Spleen (tissue), 11 donors: ENCODE results near the gene OR5AS1. TPM values are rescaled to one million over a fixed set of nuclear protein-coding genes. Genes with fewer than 3 reads are reported as not detected.

ENCODE experiments used
- DNase-seq: peaks from one replicate; pipeline ENCODE4 v3.0.0-alpha.2; 2020
- H3K27ac ChIP-seq, 8 donors: fragments of 200-600 bp; sonication (generic) in 7 of 8; 1 replicate in 4 of 8; 2 replicates in 4 of 8; pipeline versions ENCODE4 v1.5.0 to v1.8.0; 2016 to 2021; ENCODE audit warnings: inconsistent platforms in 4 of 8, mild to moderate bottlenecking in 4 of 8, moderate library complexity in 1 of 8
- H3K27me3 ChIP-seq, 7 donors: fragments of 200-600 bp; sonication (generic) in 6 of 7; replicated peaks in 1 of 7; 1 replicate in 4 of 7; 2 replicates in 3 of 7; pipeline versions ENCODE4 v1.5.0 to v1.8.0; 2016 to 2021; ENCODE audit warnings: inconsistent platforms in 3 of 7, mild to moderate bottlenecking in 1 of 7
- H3K36me3 ChIP-seq, 6 donors: fragments of 200-600 bp; sonication (generic) in 5 of 6; 1 replicate in 4 of 6; 2 replicates in 2 of 6; pipeline versions ENCODE4 v1.5.0 to v1.8.0; 2016 to 2021; ENCODE audit warnings: inconsistent platforms in 2 of 6
- H3K4me1 ChIP-seq, 6 donors: fragments of 200-600 bp; sonication (generic) in 5 of 6; 1 replicate in 3 of 6; 2 replicates in 3 of 6; pipeline versions ENCODE4 v1.5.0 to v1.8.0; 2016 to 2021; ENCODE audit warnings: inconsistent platforms in 3 of 6
- H3K4me3 ChIP-seq, 8 donors: fragments of 200-600 bp; sonication (generic) in 7 of 8; 1 replicate in 4 of 8; 2 replicates in 4 of 8; pipeline versions ENCODE4 v1.5.0 to v1.8.0; 2016 to 2021; ENCODE audit warnings: inconsistent platforms in 4 of 8, mild to moderate bottlenecking in 4 of 8, moderate library complexity in 2 of 8
- H3K9me3 ChIP-seq, 8 donors: fragments of 200-600 bp; sonication (generic) in 7 of 8; 1 replicate in 4 of 8; 2 replicates in 4 of 8; pipeline versions ENCODE4 v1.5.0 to v1.8.0; 2016 to 2021; ENCODE audit warnings: inconsistent platforms in 4 of 8
- POLR2A ChIP-seq, 3 donors: fragments of 450-650 bp; IDR thresholded peaks; one replicate each; pipeline ENCODE4 v1.5.1; 2017; ENCODE audit warnings: antibody characterized with exemption in 3 of 3, mild to moderate bottlenecking in 1 of 3
- POLR2AphosphoS5 ChIP-seq, 3 donors: sonication (generic); formaldehyde crosslinking; IDR thresholded peaks; one replicate each; pipeline ENCODE4 v1.5.1; 2017; ENCODE audit warnings: antibody characterized with exemption in 3 of 3
- WGBS, 5 donors: extraction: QIAGEN DNeasy Blood & Tissue Kit in 3 of 5; methylation state at CpG; one replicate each; pipeline versions ENCODE4 v1.1.5 to v1.1.7; 2013 to 2018; 5-methylcytosine and 5-hydroxymethylcytosine counted together
- intact Hi-C: fragments of 100-400 bp; cut with DNase I; formaldehyde crosslinking; loops from one replicate; pipeline ENCODE4 v1.15.0; 2023; ENCODE audit warnings: low total_unique reads
- polyA plus RNA-seq, 3 donors: library from polyadenylated mRNA; stranded (reverse); fragments of 200-250 nt; gene quantifications; one replicate each; pipeline ENCODE4 v1.2.1, GENCODE V29; 2013
- total RNA-seq, 7 donors: library from RNA; depleted of rRNA in 3 of 7; stranded (reverse); fragments of >200 nt in 3 of 7; fragmentation: NEBNext Ultra II Directional in 4 of 7; extraction: Animal tissue kit (Norgen Biotek cat#: 25700) in 4 of 7; gene quantifications; one replicate each; pipeline versions ENCODE4 v1.1.0 to v1.2.1, GENCODE V29; 2016 to 2021
- TF ChIP-seq, protein P1 (sequence below), 11 experiments: fragments of 200-600 bp in 7 of 11; fragments of 450-650 bp in 4 of 11; sonication (generic) in 4 of 11; IDR thresholded peaks in 8 of 11; conservative IDR thresholded peaks in 3 of 11; 1 replicate in 7 of 11; 2 replicates in 4 of 11; pipeline versions ENCODE4 v1.4.0 to v1.8.0; 2016 to 2021; ENCODE audit warnings: antibody characterized with exemption in 11 of 11, inconsistent platforms in 4 of 11, mild to moderate bottlenecking in 1 of 11
- donor health status: healthy with polysubstance abuse.
- donor health status: DM: no; HTN: no; CAD: no; lungs with moderate emphysema.
- donor health status: DM: no; HTN: no; CAD: no.
- donor health status: Bipolar disorder and iron deficiency.
- donor health status: healthy.
- donor health status: DM: no; HTN: no; CAD: no.
- donor health status: DM: yes; HTN: yes; CAD: no.

OR5AS1 gene
- total and polyA plus RNA-seq, 10 donors = not detected

DNA sequence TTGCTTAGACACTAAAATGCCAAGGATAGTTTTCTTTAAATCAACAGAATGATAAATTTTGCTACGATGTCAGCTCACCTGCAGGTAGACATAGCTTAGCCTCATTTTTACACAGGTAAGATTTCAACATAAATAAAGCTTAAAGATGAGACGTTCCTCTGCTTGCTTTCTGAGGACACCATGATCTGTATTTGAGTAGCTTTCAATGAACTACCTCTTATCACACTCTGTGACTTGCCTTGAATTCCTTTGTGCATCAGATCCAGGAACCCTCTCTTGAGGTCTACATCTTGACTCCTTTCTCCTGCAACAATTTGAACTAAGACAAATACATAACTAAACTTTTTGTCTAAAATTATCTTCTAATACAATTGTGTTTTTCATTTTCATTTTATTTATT, 39.5 kb downstream of the OR5AS1 start:
- TF ChIP-seq POLR2A (IDR thresholded peaks at IDR 0.05) (no peak), POLR2AphosphoS5 (IDR thresholded peaks at IDR 0.05) (no peak)
- TF ChIP-seq, protein P1, sequence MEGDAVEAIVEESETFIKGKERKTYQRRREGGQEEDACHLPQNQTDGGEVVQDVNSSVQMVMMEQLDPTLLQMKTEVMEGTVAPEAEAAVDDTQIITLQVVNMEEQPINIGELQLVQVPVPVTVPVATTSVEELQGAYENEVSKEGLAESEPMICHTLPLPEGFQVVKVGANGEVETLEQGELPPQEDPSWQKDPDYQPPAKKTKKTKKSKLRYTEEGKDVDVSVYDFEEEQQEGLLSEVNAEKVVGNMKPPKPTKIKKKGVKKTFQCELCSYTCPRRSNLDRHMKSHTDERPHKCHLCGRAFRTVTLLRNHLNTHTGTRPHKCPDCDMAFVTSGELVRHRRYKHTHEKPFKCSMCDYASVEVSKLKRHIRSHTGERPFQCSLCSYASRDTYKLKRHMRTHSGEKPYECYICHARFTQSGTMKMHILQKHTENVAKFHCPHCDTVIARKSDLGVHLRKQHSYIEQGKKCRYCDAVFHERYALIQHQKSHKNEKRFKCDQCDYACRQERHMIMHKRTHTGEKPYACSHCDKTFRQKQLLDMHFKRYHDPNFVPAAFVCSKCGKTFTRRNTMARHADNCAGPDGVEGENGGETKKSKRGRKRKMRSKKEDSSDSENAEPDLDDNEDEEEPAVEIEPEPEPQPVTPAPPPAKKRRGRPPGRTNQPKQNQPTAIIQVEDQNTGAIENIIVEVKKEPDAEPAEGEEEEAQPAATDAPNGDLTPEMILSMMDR (IDR thresholded peaks at IDR 0.05 in 8 of 11, conservative IDR thresholded peaks at IDR 0.05 in 3 of 11) = no peak
- WGBS, 5 donors = 68 to 83% (median 81%) methylated on average over 2 of the region's 2 CpGs

More for the DNA sequence above, 39.5 kb downstream of the OR5AS1 start:
- Histone ChIP-seq H3K4me3 (no peak overlapping the region), H3K4me1 (no peaks in the 10 kb centered on the region), H3K27me3 (no peaks in the 10 kb centered on the region), H3K27ac (no peak overlapping the region), H3K36me3 (no peaks in the 10 kb centered on the region), H3K9me3 (peaks cover 0 to 28% (median 15%) of the 10 kb centered on the region in 8 donors)
- intact Hi-C loops = no loop called here
- DNase-seq = no peak

Other genes starting within 250 kb of the OR5AS1 start
- gene OR5D14, start 232.1 kb upstream of the OR5AS1 start, total RNA-seq = not detected
- not detected for gene OR5D14, start 232.1 kb upstream of the OR5AS1 start, polyA plus RNA-seq
- gene OR5L1, start 216.3 kb upstream of the OR5AS1 start, total RNA-seq = not detected
- not detected for gene OR5L1, start 216.3 kb upstream of the OR5AS1 start, polyA plus RNA-seq
- not detected for gene OR5D18, start 208.0 kb upstream of the OR5AS1 start, total RNA-seq
- gene OR5D18, start 208.0 kb upstream of the OR5AS1 start, polyA plus RNA-seq = not detected
- not detected for gene OR5L2, start 200.4 kb upstream of the OR5AS1 start, total RNA-seq
- not detected for gene OR5L2, start 200.4 kb upstream of the OR5AS1 start, polyA plus RNA-seq
- not detected for gene OR5D16, start 188.9 kb upstream of the OR5AS1 start, total RNA-seq
- gene OR5D16, start 188.9 kb upstream of the OR5AS1 start, polyA plus RNA-seq = not detected
- gene TRIM51, start 144.4 kb upstream of the OR5AS1 start, total RNA-seq = not detected
- gene TRIM51, start 144.4 kb upstream of the OR5AS1 start, polyA plus RNA-seq = not detected
- not detected for gene OR5W2, start 113.1 kb upstream of the OR5AS1 start, total RNA-seq
- gene OR5W2, start 113.1 kb upstream of the OR5AS1 start, polyA plus RNA-seq = not detected
- gene OR5I1, start 91.3 kb upstream of the OR5AS1 start, total RNA-seq = not detected
- not detected for gene OR5I1, start 91.3 kb upstream of the OR5AS1 start, polyA plus RNA-seq
- not detected for gene OR10AG1, start 57.7 kb upstream of the OR5AS1 start, total RNA-seq
- gene OR10AG1, start 57.7 kb upstream of the OR5AS1 start, polyA plus RNA-seq = not detected
- gene OR5F1, start 33.0 kb upstream of the OR5AS1 start, total RNA-seq = not detected
- gene OR5F1, start 33.0 kb upstream of the OR5AS1 start, polyA plus RNA-seq = not detected
- gene OR8I2, start 65.7 kb downstream of the OR5AS1 start, total RNA-seq = not detected
- not detected for gene OR8I2, start 65.7 kb downstream of the OR5AS1 start, polyA plus RNA-seq
- gene OR8H2, start 76.0 kb downstream of the OR5AS1 start, total RNA-seq = not detected
- gene OR8H2, start 76.0 kb downstream of the OR5AS1 start, polyA plus RNA-seq = under 1 TPM in 1 of 3 donors, not detected in 2; 0.10 TPM
- not detected for gene OR8H3, start 94.7 kb downstream of the OR5AS1 start, total RNA-seq
- not detected for gene OR8H3, start 94.7 kb downstream of the OR5AS1 start, polyA plus RNA-seq
- not detected for gene OR8J3, start 112.5 kb downstream of the OR5AS1 start, total RNA-seq
- not detected for gene OR8J3, start 112.5 kb downstream of the OR5AS1 start, polyA plus RNA-seq
- gene OR8K5, start 132.7 kb downstream of the OR5AS1 start, total RNA-seq = not detected
- gene OR8K5, start 132.7 kb downstream of the OR5AS1 start, polyA plus RNA-seq = not detected
- not detected for gene OR5J2, start 149.0 kb downstream of the OR5AS1 start, total RNA-seq
- not detected for gene OR5J2, start 149.0 kb downstream of the OR5AS1 start, polyA plus RNA-seq
- not detected for gene OR5T2, start 206.6 kb downstream of the OR5AS1 start, total RNA-seq
- gene OR5T2, start 206.6 kb downstream of the OR5AS1 start, polyA plus RNA-seq = not detected
- not detected for gene OR5T3, start 224.6 kb downstream of the OR5AS1 start, total RNA-seq
- gene OR5T3, start 224.6 kb downstream of the OR5AS1 start, polyA plus RNA-seq = not detected
- gene OR5T1, start 246.5 kb downstream of the OR5AS1 start, total RNA-seq = not detected
- gene OR5T1, start 246.5 kb downstream of the OR5AS1 start, polyA plus RNA-seq = not detected